Measurements from ENCODE around the gene CASS4. TPM values are rescaled to one million over a fixed set of nuclear protein-coding genes. Genes with fewer than 3 reads are reported as not detected.
"Not testable (repeated sequence)": the region's sequence is repeated elsewhere in the genome, so short reads cannot be mapped to it uniquely, and the experiment has no call there.

The CASS4 gene
- total and polyA plus RNA-seq, 2 donors (not counting 3 experiments of a cell fraction or from before 2014, with no cell fraction given): not detected

- BruUV-seq (replicated peaks); DNase-seq (ENCODE audit: low read depth, low spot score); FAIRE-seq; H3K79me2 ChIP-seq (ENCODE audit: control insufficient read depth, insufficient read depth, low read length); H4K20me1 ChIP-seq (replicated peaks; ENCODE audit: control insufficient read depth, extremely low read depth, insufficient read depth, low read length); H2AFZ ChIP-seq (ENCODE audit: low read depth, low read length); H3K4me2 ChIP-seq (ENCODE audit: insufficient read depth, low read length); POLR2A ChIA-PET; intact Hi-C loops (cut with micrococcal nuclease); H3K9me1 ChIP-seq (replicated peaks; ENCODE audit: control insufficient read depth, extremely low read depth, insufficient read depth, low read length); dilution Hi-C loops (cut with MboI; ENCODE audit: extremely low pct_ligation_motif_present, low sequenced_read_pairs); H3K4me1 ChIP-seq (ENCODE audit: control insufficient read depth, extremely low read depth, insufficient read depth, low read length); H3K9me3 ChIP-seq (replicated peaks; ENCODE audit: control insufficient read depth, insufficient read depth, low read length); CTCF ChIA-PET; H3K27me3 ChIP-seq (ENCODE audit: control insufficient read depth in 2 of 2, insufficient read depth in 2 of 2, low read length in 2 of 2); H3K9ac ChIP-seq (replicated peaks; ENCODE audit: extremely low read depth, insufficient read depth, low read length); H3K27ac ChIP-seq (ENCODE audit: insufficient read depth, low read depth, low read length); H3K4me3 ChIP-seq (replicated peaks in 1 of 3; ENCODE audit: insufficient read depth in 1 of 3, low read depth in 1 of 3, low read length in 3 of 3): not testable (repeated sequence)
- H3K36me3 ChIP-seq (ENCODE audit: control insufficient read depth in 2 of 2, extremely low read depth in 1 of 2, insufficient read depth in 2 of 2, low read length in 2 of 2): peaks cover 15 to 16% of the 10 kb centered on the region in 2 experiments
These were observed 6.7 kb upstream of the CASS4 start for GRCh38 chr20:56405356-56405755.

GRCh38 chr20:56406910-56407309 is 5.2 kb upstream of the CASS4 start:
- POLR2A ChIA-PET: no interaction called here

More at GRCh38 chr20:56406910-56407309, 5.2 kb upstream of the CASS4 start:
- no TSS peak for BruUV-seq (replicated peaks)
- H4K20me1 ChIP-seq (replicated peaks; ENCODE audit: control insufficient read depth, extremely low read depth, insufficient read depth, low read length): no peaks in the 10 kb centered on the region
- peaks cover 11 to 12% of the 10 kb centered on the region in 2 experiments for H3K36me3 ChIP-seq (ENCODE audit: control insufficient read depth in 2 of 2, extremely low read depth in 1 of 2, insufficient read depth in 2 of 2, low read length in 2 of 2)
- intact Hi-C loops (cut with micrococcal nuclease): no loop called here
- peaks cover 4% of the 10 kb centered on the region for H3K4me1 ChIP-seq (ENCODE audit: control insufficient read depth, extremely low read depth, insufficient read depth, low read length)
- H3K9ac ChIP-seq (replicated peaks; ENCODE audit: extremely low read depth, insufficient read depth, low read length): no peak overlapping the region
- dilution Hi-C loops (cut with MboI; ENCODE audit: extremely low pct_ligation_motif_present, low sequenced_read_pairs): no loop called here
- H3K4me2 ChIP-seq (ENCODE audit: insufficient read depth, low read length): no peak overlapping the region
- no peak overlapping the region for H3K27ac ChIP-seq (ENCODE audit: insufficient read depth, low read depth, low read length)
- H3K27me3 ChIP-seq (ENCODE audit: control insufficient read depth in 2 of 2, insufficient read depth in 2 of 2, low read length in 2 of 2): no peaks in the 10 kb centered on the region
- no peaks in the 10 kb centered on the region for H3K9me3 ChIP-seq (replicated peaks; ENCODE audit: control insufficient read depth, insufficient read depth, low read length)
- TF ChIP-seq CTCF (IDR thresholded peaks at IDR 0.05; ENCODE audit: extremely low read depth in 1 of 2, insufficient read depth in 1 of 2, low read depth in 1 of 2, low read length in 2 of 2) (no peak), MAX (IDR thresholded peaks at IDR 0.05; ENCODE audit: insufficient read depth, insufficient read length) (no peak), MYC (IDR thresholded peaks at IDR 0.05; ENCODE audit: low read depth, low read length) (no peak), JUN (IDR thresholded peaks at IDR 0.05; ENCODE audit: borderline replicate concordance, insufficient read depth, insufficient read length, low read depth) (no peak), EZH2 (IDR thresholded peaks at IDR 0.05; ENCODE audit: borderline replicate concordance, low read depth, low read length, severe bottlenecking) (no peak), GATA2 (IDR thresholded peaks at IDR 0.05; ENCODE audit: insufficient read depth, insufficient read length, low read depth, low read length) (no peak), FOS (IDR thresholded peaks at IDR 0.05; ENCODE audit: borderline replicate concordance, insufficient read depth, low read length) (no peak), POLR2AphosphoS5 (IDR thresholded peaks at IDR 0.05; ENCODE audit: insufficient read depth, low read depth, low read length) (no peak), POLR2A (IDR thresholded peaks at IDR 0.05; ENCODE audit: low read depth, low read length) (no peak)
- no peaks in the 10 kb centered on the region for H3K9me1 ChIP-seq (replicated peaks; ENCODE audit: control insufficient read depth, extremely low read depth, insufficient read depth, low read length)
- H3K4me3 ChIP-seq (replicated peaks in 1 of 3; ENCODE audit: insufficient read depth in 1 of 3, low read depth in 1 of 3, low read length in 3 of 3): no peak overlapping the region
- CTCF ChIA-PET: no interaction called here
- H3K79me2 ChIP-seq (ENCODE audit: control insufficient read depth, insufficient read depth, low read length): peaks cover 2% of the 10 kb centered on the region
- FAIRE-seq (no peak), DNase-seq (ENCODE audit: low read depth, low spot score) (no peak)
- H2AFZ ChIP-seq (ENCODE audit: low read depth, low read length): no peak overlapping the region
